DMS153 treated with DMSO at 0.1 percent for 48 hours (cell line): Measurements from ENCODE around the gene TPRN.

ENCODE experiments used
- DNase-seq: peaks from one replicate; lab custom pipeline; 2025; ENCODE audit not compliant: unreplicated experiment; lab: John Stamatoyannopoulos, UW

TPRN gene

GRCh38 chr9:137236238-137236935 is 35.8 kb upstream of the TPRN start:
- peak; percentile 53 for DNase-seq

GRCh38 chr9:137235424-137236237 is 35.1 kb upstream of the TPRN start:
- no peak for DNase-seq

- no peak for DNase-seq
Measured at GRCh38 chr9:137234758-137235423, 34.4 kb upstream of the TPRN start.

- DNase-seq, result no peak
Measured at GRCh38 chr9:137234055-137234697, 33.6 kb upstream of the TPRN start.

- peak; percentile 31 for DNase-seq
Measured at GRCh38 chr9:137233143-137233980, 32.8 kb upstream of the TPRN start.

GRCh38 chr9:137232510-137232909 is 32.0 kb upstream of the TPRN start:
- DNase-seq, result no peak

- DNase-seq, result no peak
Measured at GRCh38 chr9:137232101-137232500, 31.6 kb upstream of the TPRN start.

GRCh38 chr9:137231372-137232039 is 31.0 kb upstream of the TPRN start:
- DNase-seq, result no peak

- DNase-seq, result no peak
Measured at GRCh38 chr9:137230705-137231371, 30.3 kb upstream of the TPRN start, which contains the start of gene SLC34A3. Gene SLC34A3 (plus strand): TSS chr9:137230901. CDS start chr9:137231703, 802 bp downstream.

- DNase-seq, result no peak
Measured at GRCh38 chr9:137229903-137230704, 29.6 kb upstream of the TPRN start.

- DNase-seq, result no peak
Measured at GRCh38 chr9:137228968-137229896, 28.7 kb upstream of the TPRN start.

- no peak for DNase-seq
Measured at GRCh38 chr9:137228506-137228967, 28.0 kb upstream of the TPRN start.

GRCh38 chr9:137227853-137228505 is 27.4 kb upstream of the TPRN start:
- no peak for DNase-seq

GRCh38 chr9:137227054-137227852 is 26.7 kb upstream of the TPRN start, which contains the start of gene RNF224:
Gene RNF224 (plus strand): TSS chr9:137227502. CDS start chr9:137228336, 834 bp downstream.
- DNase-seq, result peak; percentile 49

- no peak for DNase-seq
Measured at GRCh38 chr9:137226338-137227053, 26.0 kb upstream of the TPRN start.
